Transverse colon (tissue), 4 donors: Measurements from ENCODE around the gene BLTP3A. TPM values are rescaled to one million over a fixed set of nuclear protein-coding genes. Genes with fewer than 3 reads are reported as not detected.
"Not testable (repeated sequence)": the region's sequence is repeated elsewhere in the genome, so short reads cannot be mapped to it uniquely, and the experiment has no call there.

Experiments
- DNase-seq: peaks from one replicate; pipeline ENCODE4 v3.0.0-alpha.2; 2019
- H3K27ac ChIP-seq, 4 donors: fragments of 200-600 bp; sonication (generic); 2 replicates each; pipeline ENCODE4 v1.5.1; 2016 to 2018; ENCODE audit warnings: inconsistent platforms in 4 of 4
- H3K27me3 ChIP-seq: fragments of 200-600 bp; sonication (generic); 2 replicates; pipeline ENCODE4 v1.5.1; 2017; ENCODE audit warnings: inconsistent platforms
- H3K36me3 ChIP-seq, 4 donors: fragments of 200-600 bp; sonication (generic); 2 replicates each; pipeline ENCODE4 v1.5.1; 2017 to 2019; ENCODE audit warnings: inconsistent platforms in 4 of 4
- H3K4me1 ChIP-seq, 4 donors: fragments of 200-600 bp; sonication (generic); 2 replicates each; pipeline ENCODE4 v1.5.1; 2017 to 2020; ENCODE audit warnings: inconsistent platforms in 4 of 4
- H3K4me3 ChIP-seq, 4 donors: fragments of 200-600 bp; sonication (generic); 1 replicate in 1 of 4; 2 replicates in 3 of 4; pipeline versions ENCODE4 v1.5.1 to v1.6.1; 2017 to 2019; ENCODE audit warnings: inconsistent platforms in 4 of 4
- H3K9me3 ChIP-seq, 2 donors: fragments of 200-600 bp; sonication (generic); 2 replicates each; pipeline ENCODE4 v1.5.1; 2017 to 2019; ENCODE audit warnings: inconsistent platforms in 2 of 2
- EP300 ChIP-seq: sonication (generic); formaldehyde crosslinking; IDR thresholded peaks from one replicate; pipeline ENCODE4 v1.6.1; 2017; ENCODE audit warnings: antibody characterized with exemption, low read depth
- POLR2A ChIP-seq: fragments of 450-650 bp; IDR thresholded peaks from one replicate; pipeline ENCODE4 v1.6.1; 2016; ENCODE audit warnings: antibody characterized with exemption, mild to moderate bottlenecking, moderate library complexity
- POLR2AphosphoS5 ChIP-seq, 3 donors: sonication (generic); formaldehyde crosslinking; IDR thresholded peaks; one replicate each; pipeline ENCODE4 v1.6.1; 2016; ENCODE audit warnings: antibody characterized with exemption in 3 of 3
- WGBS, 2 donors: methylation state at CpG; one replicate each; pipeline ENCODE4 v1.1.5; 2018; ENCODE audit warnings: low coverage in 1 of 2; 5-methylcytosine and 5-hydroxymethylcytosine counted together
- in situ Hi-C, 4 donors: fragments of 200-750 bp; cut with MboI; loops; one replicate each; pipeline versions ENCODE4 v1.15.0 to v1.15.1; 2017; ENCODE audit warnings: low sequenced_read_pairs in 3 of 4, low pct_ligation_motif_present in 1 of 4, low pct_unique_long_range_greater_than_20kb in 1 of 4
- intact Hi-C: fragments of 100-400 bp; cut with DNase I; formaldehyde crosslinking; loops from one replicate; pipeline ENCODE4 v1.15.1; 2023; ENCODE audit warnings: low total_unique reads
- total RNA-seq, 4 donors: library from RNA; depleted of rRNA; stranded (reverse); fragments of >200 nt; gene quantifications; one replicate each; pipeline ENCODE4 v1.1.0, GENCODE V29; 2016
- TF ChIP-seq, protein P1 (sequence below), 5 experiments: fragments of 200-600 bp in 3 of 5; fragments of 450-650 bp in 2 of 5; sonication (generic) in 3 of 5; IDR thresholded peaks; 1 replicate in 2 of 5; 2 replicates in 3 of 5; pipeline ENCODE4 v1.5.1; 2016 to 2017; ENCODE audit warnings: antibody characterized with exemption in 5 of 5, inconsistent platforms in 3 of 5, mild to moderate bottlenecking in 2 of 5, moderate library complexity in 1 of 5

BLTP3A gene
- total RNA-seq, 4 donors from 2014 or later, result 7.4 to 13.1 (median 9.9) TPM

- in situ Hi-C loops, result no loop called here
- no peaks in the 10 kb centered on the region for H3K27me3 ChIP-seq
- H3K4me3 ChIP-seq, result no peak overlapping the region
- DNase-seq, result no peak
- TF ChIP-seq, protein P1, sequence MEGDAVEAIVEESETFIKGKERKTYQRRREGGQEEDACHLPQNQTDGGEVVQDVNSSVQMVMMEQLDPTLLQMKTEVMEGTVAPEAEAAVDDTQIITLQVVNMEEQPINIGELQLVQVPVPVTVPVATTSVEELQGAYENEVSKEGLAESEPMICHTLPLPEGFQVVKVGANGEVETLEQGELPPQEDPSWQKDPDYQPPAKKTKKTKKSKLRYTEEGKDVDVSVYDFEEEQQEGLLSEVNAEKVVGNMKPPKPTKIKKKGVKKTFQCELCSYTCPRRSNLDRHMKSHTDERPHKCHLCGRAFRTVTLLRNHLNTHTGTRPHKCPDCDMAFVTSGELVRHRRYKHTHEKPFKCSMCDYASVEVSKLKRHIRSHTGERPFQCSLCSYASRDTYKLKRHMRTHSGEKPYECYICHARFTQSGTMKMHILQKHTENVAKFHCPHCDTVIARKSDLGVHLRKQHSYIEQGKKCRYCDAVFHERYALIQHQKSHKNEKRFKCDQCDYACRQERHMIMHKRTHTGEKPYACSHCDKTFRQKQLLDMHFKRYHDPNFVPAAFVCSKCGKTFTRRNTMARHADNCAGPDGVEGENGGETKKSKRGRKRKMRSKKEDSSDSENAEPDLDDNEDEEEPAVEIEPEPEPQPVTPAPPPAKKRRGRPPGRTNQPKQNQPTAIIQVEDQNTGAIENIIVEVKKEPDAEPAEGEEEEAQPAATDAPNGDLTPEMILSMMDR (IDR thresholded peaks at IDR 0.05), result no peak
- TF ChIP-seq EP300 (no peak), POLR2AphosphoS5 (IDR thresholded peaks at IDR 0.05) (no peak), POLR2A (no peak)
- 55 to 79% methylated on average over 2 of the region's 2 CpGs for WGBS, 2 donors
- intact Hi-C loops, result no loop called here
- H3K27ac ChIP-seq, result no peak overlapping the region
- H3K9me3 ChIP-seq, result no peaks in the 10 kb centered on the region
- no peaks in the 10 kb centered on the region for H3K36me3 ChIP-seq
- H3K4me1 ChIP-seq, result peaks cover 0 to 16% (median 13%) of the 10 kb centered on the region in 4 donors
Observed at GRCh38 chr6:34795836-34796425, 4.0 kb downstream of the BLTP3A start.

GRCh38 chr6:34798057-34798456 lies 6.2 kb downstream of the BLTP3A start:
- H3K4me1 ChIP-seq, result peaks cover 0 to 6% (median 5%) of the 10 kb centered on the region in 4 donors
- in situ Hi-C loops, result no loop called here
- WGBS, 2 donors, result 94 to 100% methylated on average over 3 of the region's 3 CpGs
- TF ChIP-seq POLR2AphosphoS5 (IDR thresholded peaks at IDR 0.05) (no peak), EP300 (no peak), POLR2A (no peak)
- TF ChIP-seq, protein P1 (IDR thresholded peaks at IDR 0.05), result no peak
- no peak overlapping the region for H3K4me3 ChIP-seq
- intact Hi-C loops, result no loop called here
- no peaks in the 10 kb centered on the region for H3K27me3 ChIP-seq
- no peak for DNase-seq
- no peaks in the 10 kb centered on the region for H3K9me3 ChIP-seq
- no peaks in the 10 kb centered on the region for H3K36me3 ChIP-seq
- no peak overlapping the region for H3K27ac ChIP-seq

- Histone ChIP-seq H3K9me3 (no peaks in the 10 kb centered on the region), H3K36me3 (no peaks in the 10 kb centered on the region), H3K4me1 (no peaks in the 10 kb centered on the region), H3K27me3 (no peaks in the 10 kb centered on the region), H3K4me3 (no peak overlapping the region), H3K27ac (no peak overlapping the region)
- intact Hi-C loops (no loop called here), in situ Hi-C loops (no loop called here)
- TF ChIP-seq EP300 (no peak), POLR2AphosphoS5 (IDR thresholded peaks at IDR 0.05) (no peak), POLR2A (no peak)
- TF ChIP-seq, protein P1 (IDR thresholded peaks at IDR 0.05), result no peak
- WGBS, 2 donors, result 82 to 92% methylated on average over 3 of the region's 3 CpGs
- no peak for DNase-seq
Observed at GRCh38 chr6:34799547-34799946, 7.7 kb downstream of the BLTP3A start.

DNA sequence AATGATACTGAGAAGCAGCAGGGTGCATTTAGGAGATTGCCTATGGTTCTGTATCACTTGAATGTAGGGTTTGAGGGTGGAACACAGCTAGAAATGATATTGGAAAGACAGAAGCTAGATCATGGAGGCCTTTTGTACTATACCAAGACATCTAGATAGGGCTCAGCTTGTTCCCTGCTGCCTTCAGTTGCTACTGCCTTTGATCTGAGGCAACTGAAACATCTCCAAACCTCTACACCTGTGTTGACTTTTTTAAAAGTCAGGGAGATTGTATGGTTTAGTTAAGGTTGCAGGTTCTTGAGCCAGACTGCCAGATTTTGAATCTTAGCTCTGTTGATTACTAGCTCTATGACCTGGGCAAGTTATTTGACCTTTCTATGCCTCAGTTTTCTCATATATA lies 12.7 kb downstream of the BLTP3A start:
- Histone ChIP-seq H3K4me1 (peaks cover 0 to 6% (median 3%) of the 10 kb centered on the region in 4 donors), H3K27ac (no peak overlapping the region), H3K36me3 (no peaks in the 10 kb centered on the region), H3K9me3 (no peaks in the 10 kb centered on the region), H3K27me3 (no peaks in the 10 kb centered on the region), H3K4me3 (no peak overlapping the region)
- in situ Hi-C loops (no loop called here), intact Hi-C loops (no loop called here)
- DNase-seq, result no peak
- TF ChIP-seq EP300 (no peak), POLR2AphosphoS5 (IDR thresholded peaks at IDR 0.05) (no peak), POLR2A (no peak)
- TF ChIP-seq, protein P1 (IDR thresholded peaks at IDR 0.05), result no peak

DNA sequence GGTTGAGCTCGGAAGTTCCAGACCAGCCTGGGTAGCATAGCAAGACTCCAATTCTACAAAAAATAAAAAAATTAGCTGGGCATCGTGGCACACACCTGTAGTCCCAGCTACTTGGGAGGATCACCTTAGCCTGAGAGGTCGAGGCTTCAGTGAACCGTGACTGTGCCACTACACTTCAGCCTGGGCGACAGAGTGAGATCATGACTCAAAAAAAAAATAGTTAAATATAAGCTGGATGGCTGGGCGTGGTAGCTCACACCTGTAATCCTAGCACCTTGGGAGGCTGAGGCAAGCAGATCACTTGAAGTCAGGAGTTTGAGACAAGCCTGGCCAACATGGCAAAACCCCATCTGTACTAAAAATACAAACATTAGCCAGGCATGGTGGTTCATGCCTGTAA lies 13.2 kb downstream of the BLTP3A start:
- H3K4me3 ChIP-seq, intact Hi-C loops, H3K36me3 ChIP-seq, H3K27ac ChIP-seq, H3K9me3 ChIP-seq, H3K4me1 ChIP-seq, in situ Hi-C loops, H3K27me3 ChIP-seq: not testable (repeated sequence)
- peak; percentile 16 for DNase-seq
- WGBS, 2 donors, result 75 to 83% methylated on average over 2 to 6 of the region's 6 CpGs
